GM18858 (cell line): ENCODE data around the gene PRR22.
"Not testable (repeated sequence)": the region's sequence is repeated elsewhere in the genome, so short reads cannot be mapped to it uniquely, and the experiment has no call there.

Experiments
- ATAC-seq: cut with Tn5 transposase; IDR thresholded peaks from one replicate; pipeline ENCODE4 v1.9.1; 2021; ENCODE audit not compliant: unreplicated experiment

The PRR22 gene

DNA sequence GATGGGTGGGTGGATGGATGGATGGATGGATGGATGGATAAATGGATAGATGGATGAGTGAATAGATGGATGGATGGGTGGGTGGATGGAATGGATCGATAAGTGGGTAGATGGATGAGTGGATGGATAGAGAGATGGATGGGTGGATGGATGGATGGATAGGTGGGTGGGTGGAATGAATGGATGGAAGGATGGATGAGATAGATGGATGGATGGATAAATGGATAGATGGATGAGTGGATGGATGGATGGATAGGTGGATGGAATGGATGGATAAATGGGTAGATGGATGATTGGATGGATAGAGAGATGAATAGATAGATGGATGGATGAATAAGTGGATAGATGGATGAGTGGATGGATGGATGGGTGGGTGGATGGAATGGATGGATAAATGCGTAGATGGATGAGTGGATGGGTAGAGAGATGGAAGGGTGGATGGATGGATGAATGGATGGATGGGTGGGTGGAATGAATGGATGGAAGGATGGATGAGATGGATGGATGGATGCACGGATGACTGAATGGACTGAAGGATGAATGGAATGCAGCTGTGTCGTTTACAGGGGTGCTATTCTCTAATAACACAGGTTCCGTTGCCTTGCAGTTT, 21.8 kb downstream of the PRR22 start:
- no peak for ATAC-seq

DNA sequence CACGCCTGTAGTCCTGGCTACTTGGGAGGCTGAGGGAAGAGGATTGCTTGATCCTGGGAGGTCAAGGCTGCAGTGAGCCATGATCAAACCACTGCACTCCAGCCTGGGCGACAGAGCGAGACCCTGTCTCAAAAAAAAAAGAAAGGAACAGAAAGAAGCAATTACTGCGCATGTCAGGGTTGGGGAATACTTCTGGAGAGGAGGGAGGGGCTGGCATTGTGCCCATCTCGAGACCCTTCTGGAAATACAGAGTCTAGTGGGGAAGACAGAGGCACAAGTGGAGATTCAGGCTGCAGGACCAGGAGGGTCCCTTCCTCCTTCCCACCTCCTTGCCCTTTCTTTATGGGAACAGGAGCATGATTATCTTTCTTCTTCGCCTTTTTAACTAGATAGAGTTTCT, 30.8 kb downstream of the PRR22 start:
- ATAC-seq = no peak

DNA sequence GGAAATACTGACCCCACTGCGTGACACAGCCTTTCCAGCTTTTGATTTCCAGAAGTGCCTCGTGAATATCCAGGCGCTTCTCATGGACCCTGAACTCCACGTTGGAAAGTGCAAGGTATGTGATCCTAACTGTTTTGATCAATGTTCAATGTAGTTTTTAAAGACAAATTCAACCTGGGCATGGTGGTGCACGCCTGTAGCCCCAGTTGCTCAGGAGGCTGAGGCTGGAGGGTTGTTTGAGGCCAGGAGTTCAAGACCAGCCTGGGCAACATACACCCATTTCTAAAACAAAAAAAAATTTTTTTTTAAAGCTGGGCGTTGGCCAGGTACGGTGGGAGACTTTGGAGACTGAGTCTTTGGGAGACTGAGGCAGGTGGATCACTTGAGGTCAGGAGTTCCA, 32.8 kb downstream of the PRR22 start:
- no peak for ATAC-seq

DNA sequence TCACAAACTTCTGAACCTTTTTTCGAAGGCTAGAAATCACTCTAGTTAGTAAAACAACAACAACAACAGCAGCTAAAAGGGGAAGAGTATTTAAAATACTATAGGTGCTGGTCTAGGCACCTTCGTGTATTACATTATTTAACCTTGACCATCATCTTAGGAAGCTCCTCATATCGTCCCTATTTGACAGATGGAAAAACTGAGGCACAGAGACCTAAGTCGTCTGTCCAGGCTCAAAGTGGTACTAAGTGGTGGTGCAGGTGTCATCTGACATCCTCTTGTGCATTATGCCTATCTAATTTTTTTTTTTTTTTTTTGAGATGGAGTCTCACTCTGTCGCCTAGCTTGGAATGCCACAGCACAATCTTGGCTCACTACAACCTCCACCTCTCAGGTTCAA, 35.0 kb downstream of the PRR22 start:
- ATAC-seq = no peak

DNA sequence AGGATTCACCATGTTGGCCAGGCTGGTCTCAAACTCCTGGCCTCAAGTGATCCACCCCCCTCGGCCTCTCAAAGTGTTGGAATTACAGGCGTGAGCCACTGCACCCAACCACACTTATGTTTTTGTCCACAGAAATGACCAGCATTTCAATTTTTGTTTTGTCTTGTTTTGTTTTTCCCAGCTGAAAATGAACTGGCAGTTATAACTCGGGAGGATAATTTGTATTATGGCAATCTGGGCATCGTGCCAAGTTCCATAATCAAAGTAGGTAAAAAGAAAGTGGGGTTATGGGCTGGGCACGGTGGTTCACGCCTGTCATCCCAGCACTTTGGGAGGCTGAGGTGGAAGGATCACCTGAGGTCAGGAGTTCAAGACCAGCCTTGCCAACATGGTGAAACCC, 35.6 kb downstream of the PRR22 start:
- ATAC-seq = not testable (repeated sequence)

DNA sequence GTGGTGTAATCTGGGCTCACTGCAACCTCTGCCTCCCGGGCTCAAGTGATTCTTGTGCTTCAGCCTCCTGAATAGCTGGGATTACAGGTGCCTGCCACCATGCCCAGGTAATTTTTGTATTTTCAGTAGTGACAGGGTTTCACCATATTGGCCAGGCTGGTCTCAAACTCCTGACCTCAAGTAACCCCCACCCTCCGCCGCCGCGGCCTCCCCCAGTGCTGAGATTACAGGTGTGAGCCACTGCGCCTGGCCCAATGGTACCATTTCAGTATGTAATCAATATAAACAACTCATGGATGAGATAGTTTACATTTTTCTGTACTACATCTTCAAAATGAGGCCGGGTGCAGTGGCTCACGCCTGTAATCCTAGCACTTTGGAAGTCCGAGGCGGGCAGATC, 39.5 kb downstream of the PRR22 start:
- ATAC-seq = not testable (repeated sequence)

DNA sequence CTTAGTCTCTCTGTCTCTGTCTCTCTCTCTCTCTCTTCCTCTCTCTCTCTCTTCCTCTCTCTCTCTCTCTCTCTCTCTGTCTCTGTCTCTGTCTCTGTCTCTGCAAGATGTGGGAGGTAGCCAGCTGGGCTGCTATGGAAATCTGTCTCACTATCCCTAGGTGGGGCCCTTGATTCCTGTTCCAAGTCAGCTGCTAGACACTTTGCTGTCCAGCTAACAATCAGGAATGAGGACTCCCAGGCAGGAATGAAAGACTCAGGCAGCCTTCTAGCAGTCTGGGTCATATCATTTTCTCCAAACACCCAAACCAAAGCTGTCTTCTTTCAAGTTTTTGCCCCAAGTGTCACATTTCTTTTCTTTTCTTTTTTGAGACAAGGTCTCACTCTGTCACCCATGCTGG, 40.9 kb downstream of the PRR22 start:
- no peak for ATAC-seq

DNA sequence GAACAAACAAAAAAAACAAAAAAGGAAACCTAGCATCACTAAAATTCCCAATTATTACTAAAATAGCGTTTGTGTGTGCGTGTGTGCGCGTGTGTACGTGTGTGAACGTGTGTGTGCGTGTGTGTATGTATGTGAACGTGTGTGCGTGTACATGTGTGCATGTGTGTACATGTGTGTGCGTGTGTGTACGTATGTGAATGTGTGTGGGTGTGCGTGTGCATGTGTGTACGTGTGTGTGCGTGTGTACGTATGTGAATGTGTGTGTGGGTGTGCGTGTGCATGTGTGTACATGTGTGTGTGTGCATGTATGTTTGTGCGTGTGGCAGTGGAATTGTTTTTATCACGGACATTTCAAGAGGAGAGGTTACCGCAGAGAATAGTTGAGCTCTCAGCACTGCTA, 42.5 kb downstream of the PRR22 start:
- no peak for ATAC-seq

DNA sequence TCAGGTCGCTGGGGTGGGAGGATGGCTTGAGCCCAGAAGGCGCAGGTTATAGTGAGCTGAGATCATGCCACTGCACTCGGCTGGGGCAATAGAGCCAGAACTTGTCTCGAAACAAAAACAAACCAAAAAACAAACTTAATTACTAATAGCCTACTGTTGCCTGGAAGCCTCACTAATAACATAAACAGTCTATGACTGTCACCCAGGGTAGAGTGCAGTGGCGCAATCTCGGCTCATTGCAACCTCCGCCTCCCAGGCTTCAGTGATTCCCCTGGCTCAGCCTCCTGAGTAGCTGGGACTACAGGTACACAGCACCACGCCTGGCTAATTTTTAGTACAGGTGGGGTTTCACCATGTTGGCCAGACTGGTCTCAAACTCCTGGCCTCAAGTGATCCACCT, 46.1 kb downstream of the PRR22 start:
- ATAC-seq = no peak

DNA sequence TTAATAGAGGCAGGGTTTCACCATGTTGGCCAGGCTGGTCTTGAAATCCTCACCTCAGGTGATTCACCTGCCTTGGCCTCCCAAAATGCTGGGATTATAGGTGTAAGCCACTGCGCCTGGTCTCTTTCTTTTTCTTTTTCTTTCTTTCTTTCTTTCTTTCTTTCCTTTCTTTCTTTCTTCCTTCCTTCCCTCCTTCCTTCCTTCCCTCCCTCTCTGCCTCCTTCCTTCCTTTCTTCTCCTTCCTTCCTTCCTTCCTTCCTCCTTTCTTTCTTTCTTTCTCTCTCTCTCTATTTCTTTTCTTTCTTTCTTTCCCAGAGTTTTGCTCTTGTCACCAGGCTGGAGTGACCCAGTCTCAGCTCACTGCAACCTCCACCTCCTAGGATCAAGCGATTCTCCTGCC, 51.4 kb downstream of the PRR22 start:
- ATAC-seq = not testable (repeated sequence)
